ENCODE results near the gene ARFIP1. TPM values are rescaled to one million over a fixed set of nuclear protein-coding genes. Genes with fewer than 3 reads are reported as not detected.
A peak's percentile ranks its signal among the peaks of the same experiment; 100 is the strongest.

Gene ARFIP1
- total and polyA plus RNA-seq, 9 of the 15 experiments (the other 6 are each of a cell fraction or from before 2014, with no cell fraction given), result 14.1 to 25.1 (median 20.9) TPM

DNA sequence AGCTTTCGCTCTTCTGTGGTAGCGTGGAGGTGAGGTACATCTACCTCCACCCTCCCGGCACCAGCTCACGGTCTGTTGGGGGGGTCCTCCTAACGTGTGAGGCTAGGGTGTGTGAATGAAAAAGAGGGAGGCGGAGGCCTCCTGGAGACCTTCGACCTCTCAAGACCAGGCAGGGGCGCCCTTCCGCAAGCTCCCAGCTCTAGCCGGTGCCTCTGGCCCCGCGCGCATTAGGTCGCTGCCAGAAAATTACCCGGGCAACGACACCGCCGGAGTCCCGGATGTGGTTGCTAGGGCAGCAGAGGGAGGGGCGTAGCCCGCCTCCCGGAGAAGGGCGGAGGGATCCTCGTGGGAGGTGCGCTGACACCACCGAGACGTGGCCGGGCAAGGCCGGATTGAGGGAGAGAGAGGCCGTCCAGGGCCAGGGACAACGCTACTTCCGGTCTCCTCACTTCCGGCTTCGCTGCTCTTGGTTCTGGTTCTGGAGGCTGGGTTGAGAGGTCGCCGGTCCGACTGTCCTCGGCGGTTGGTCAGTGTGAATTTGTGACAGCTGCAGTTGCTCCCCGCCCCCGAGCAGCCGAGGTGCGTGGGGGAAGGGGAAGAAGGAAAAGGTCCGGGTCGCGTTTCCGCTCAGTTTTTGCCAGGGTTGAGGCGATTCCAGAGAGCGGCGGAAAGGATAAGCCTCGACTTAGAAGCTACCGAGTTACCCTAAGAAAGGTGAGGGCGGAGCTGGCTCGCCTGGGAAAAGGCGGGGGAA, at the start of gene ARFIP1, which contains the start of gene TIGD4 (continued):
- TF ChIP-seq ARID3B (CRISPR knock-in tag; IDR thresholded peaks at IDR 0.05; ENCODE audit: borderline replicate concordance), result no peak
- TF ChIP-seq NR1H2 (CRISPR knock-in tag; IDR thresholded peaks at IDR 0.05), result no peak
- TF ChIP-seq PTTG1 (tag; IDR thresholded peaks at IDR 0.05; ENCODE audit: low read depth), result no peak
- TF ChIP-seq E2F6 (IDR thresholded peaks at IDR 0.05; ENCODE audit: borderline replicate concordance in 1 of 2, extremely low read depth in 1 of 2, insufficient read depth in 1 of 2, insufficient read length in 1 of 2, low read depth in 1 of 2, low read length in 1 of 2, poor library complexity in 1 of 2, severe bottlenecking in 1 of 2), result peak in 1 of 2 experiments; percentile 47
- TF ChIP-seq ATF3 (IDR thresholded peaks at IDR 0.05), result peak; percentile 6; the same call in 1 of the 2 replicates
- TF ChIP-seq ATF3 (CRISPR knock-in tag; conservative IDR thresholded peaks at IDR 0.05), result no peak
- TF ChIP-seq, protein P1, sequence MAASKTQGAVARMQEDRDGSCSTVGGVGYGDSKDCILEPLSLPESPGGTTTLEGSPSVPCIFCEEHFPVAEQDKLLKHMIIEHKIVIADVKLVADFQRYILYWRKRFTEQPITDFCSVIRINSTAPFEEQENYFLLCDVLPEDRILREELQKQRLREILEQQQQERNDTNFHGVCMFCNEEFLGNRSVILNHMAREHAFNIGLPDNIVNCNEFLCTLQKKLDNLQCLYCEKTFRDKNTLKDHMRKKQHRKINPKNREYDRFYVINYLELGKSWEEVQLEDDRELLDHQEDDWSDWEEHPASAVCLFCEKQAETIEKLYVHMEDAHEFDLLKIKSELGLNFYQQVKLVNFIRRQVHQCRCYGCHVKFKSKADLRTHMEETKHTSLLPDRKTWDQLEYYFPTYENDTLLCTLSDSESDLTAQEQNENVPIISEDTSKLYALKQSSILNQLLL (CRISPR knock-in tag; IDR thresholded peaks at IDR 0.05; ENCODE audit: borderline replicate concordance), result no peak
- peak; percentile 82 for TF ChIP-seq EP400 (IDR thresholded peaks at IDR 0.05)
- TF ChIP-seq ARID4B (CRISPR knock-in tag; IDR thresholded peaks at IDR 0.05), result peak; percentile 67
- no peak for TF ChIP-seq NR4A1 (CRISPR knock-in tag; IDR thresholded peaks at IDR 0.05)
- TF ChIP-seq NR4A1 (tag; IDR thresholded peaks at IDR 0.05), result no peak
- no peak for TF ChIP-seq ZNF3 (CRISPR knock-in tag; IDR thresholded peaks at IDR 0.05)
- TF ChIP-seq ELF4 (CRISPR knock-in tag; IDR thresholded peaks at IDR 0.05), result peak; percentile 85
- no peak for TF ChIP-seq KDM2B (CRISPR knock-in tag; IDR thresholded peaks at IDR 0.05)
- no peak for TF ChIP-seq CBX3 (IDR thresholded peaks at IDR 0.05; ENCODE audit: borderline replicate concordance in 1 of 2, low read length in 2 of 2)
- no peak for TF ChIP-seq POLR3G (IDR thresholded peaks at IDR 0.05; ENCODE audit: extremely low read depth, insufficient read length, insufficient replicate concordance)
- TF ChIP-seq PYGO2 (tag; IDR thresholded peaks at IDR 0.05), result no peak
- peak; percentile 75 for TF ChIP-seq ATF7 (IDR thresholded peaks at IDR 0.05)
